B cell (primary cell): ENCODE results near the gene SLC35A5. TPM values are rescaled to one million over a fixed set of nuclear protein-coding genes. Genes with fewer than 3 reads are reported as not detected.

ENCODE experiments used
- ATAC-seq: fragments of 200-7000 bp; cut with Tn5 transposase; one replicate; pipeline ENCODE4 v1.10.0; 2021; ENCODE audit warnings: low read depth, mild to moderate bottlenecking, moderate number of reproducible peaks, moderate library complexity
- CTCF ChIA-PET: fragments of 350-600 bp; sonication (Branson Sonifier 250); formaldehyde crosslinking; loops from one replicate; lab custom pipeline; 2021; ENCODE audit warnings: antibody characterized with exemption, inconsistent platforms; lab: Charles Lee
- POLR2A ChIA-PET: fragments of 350-600 bp; sonication (Branson Sonifier 250); formaldehyde crosslinking; loops from one replicate; lab custom pipeline; 2021; ENCODE audit warnings: antibody characterized with exemption; lab: Charles Lee
- DNase-seq: peaks from one replicate; pipeline ENCODE4 v3.0.0; 2013
- H2AFZ ChIP-seq: 2 replicates; pipeline ENCODE4 v1.6.1; 2012; ENCODE audit warnings: mild to moderate bottlenecking, low read depth, low read length; ENCODE audit not compliant: insufficient read depth, poor library complexity, severe bottlenecking
- H3K27ac ChIP-seq, 2 donors: 1 replicate in 1 of 2; 2 replicates in 1 of 2; pipeline ENCODE4 v1.5.1; 2012 to 2013; ENCODE audit warnings: low read length in 2 of 2, mild to moderate bottlenecking in 2 of 2, moderate library complexity in 1 of 2
- H3K27me3 ChIP-seq, 4 experiments: fragments of 200-600 bp in 1 of 4; sonication (generic) in 1 of 4; replicated peaks in 1 of 4; 1 replicate in 2 of 4; 2 replicates in 2 of 4; pipeline versions ENCODE4 v1.6.1 to v1.7.0; 2013 to 2016; ENCODE audit warnings: low read length in 3 of 4, mild to moderate bottlenecking in 2 of 4, mixed read lengths in 1 of 4, moderate library complexity in 1 of 4; ENCODE audit not compliant: insufficient read depth in 4 of 4, control insufficient read depth in 3 of 4; ENCODE audit errors: control extremely low read depth in 1 of 4
- H3K36me3 ChIP-seq, 2 experiments: replicated peaks in 1 of 2; 1 replicate in 1 of 2; 2 replicates in 1 of 2; pipeline versions ENCODE4 v1.6.1 to v1.7.1; 2013; ENCODE audit warnings: low read length in 1 of 2; ENCODE audit not compliant: insufficient read depth in 2 of 2, control insufficient read depth in 1 of 2; ENCODE audit errors: control extremely low read depth in 1 of 2, extremely low read depth in 1 of 2
- H3K4me1 ChIP-seq, 2 donors: fragments of 200-600 bp in 1 of 2; sonication (generic) in 1 of 2; 1 replicate in 1 of 2; 2 replicates in 1 of 2; pipeline versions ENCODE4 v1.5.1 to v1.6.1; 2013 to 2017; ENCODE audit warnings: low read length in 2 of 2; ENCODE audit not compliant: control insufficient read depth in 2 of 2, insufficient read depth in 2 of 2
- H3K4me2 ChIP-seq: replicated peaks from 2 replicates; pipeline ENCODE3; 2012; ENCODE audit warnings: mild to moderate bottlenecking, low read depth, low read length; ENCODE audit not compliant: poor library complexity, severe bottlenecking
- H3K4me3 ChIP-seq, 5 experiments: fragments of 200-600 bp in 1 of 5; sonication (generic) in 1 of 5; 1 replicate in 3 of 5; 2 replicates in 2 of 5; pipeline versions ENCODE4 v1.5.1 to v1.7.0; 2011 to 2016; ENCODE audit warnings: low read length in 4 of 5, mild to moderate bottlenecking in 4 of 5, low read depth in 2 of 5, control low read depth in 1 of 5, moderate library complexity in 1 of 5; ENCODE audit not compliant: insufficient read depth in 1 of 5; ENCODE audit errors: control extremely low read depth in 1 of 5, extremely low read depth in 1 of 5
- H3K79me2 ChIP-seq: fragments of 200-600 bp; sonication (generic); one replicate; pipeline ENCODE4 v1.6.0; 2016; ENCODE audit warnings: low read length; ENCODE audit not compliant: control insufficient read depth, insufficient read depth
- H3K9ac ChIP-seq: fragments of 200-600 bp; sonication (generic); 2 replicates; pipeline ENCODE4 v1.6.1; 2017; ENCODE audit warnings: mild to moderate bottlenecking, low read length, moderate library complexity
- H3K9me3 ChIP-seq, 3 donors: one replicate each; pipeline versions ENCODE4 v1.6.1 to v1.7.1; 2013; ENCODE audit warnings: low read length in 2 of 3; ENCODE audit not compliant: control insufficient read depth in 2 of 3, insufficient read depth in 1 of 3; ENCODE audit errors: control extremely low read depth in 1 of 3
- H4K20me1 ChIP-seq: 2 replicates; pipeline ENCODE4 v1.6.0; 2012; ENCODE audit warnings: mild to moderate bottlenecking, low read length; ENCODE audit not compliant: insufficient read depth, control insufficient read depth, poor library complexity, severe bottlenecking
- H3K27ac Mint-ChIP-seq: one replicate; pipeline ENCODE4 v1.8.0; 2021; ENCODE audit warnings: mixed read lengths
- H3K27me3 Mint-ChIP-seq: one replicate; pipeline ENCODE4 v1.8.0; 2021; ENCODE audit warnings: mixed read lengths
- H3K4me1 Mint-ChIP-seq: one replicate; pipeline ENCODE4 v1.8.0; 2021; ENCODE audit warnings: mixed read lengths
- H3K4me3 Mint-ChIP-seq: one replicate; pipeline ENCODE4 v1.8.0; 2021; ENCODE audit warnings: mixed read lengths
- H3K9me3 Mint-ChIP-seq: one replicate; pipeline ENCODE4 v1.8.0; 2022; ENCODE audit warnings: mixed read lengths; ENCODE audit not compliant: insufficient read depth
- EZH2 ChIP-seq: IDR thresholded peaks from 2 replicates; pipeline ENCODE4 v1.6.1; 2012; ENCODE audit warnings: borderline replicate concordance, low read depth, mild to moderate bottlenecking, moderate library complexity, low read length; ENCODE audit not compliant: insufficient read depth, poor library complexity, severe bottlenecking
- WGBS: methylation state at CpG from one replicate; pipeline ENCODE4 v1.1.5; 2013; ENCODE audit warnings: missing lambda C conversion rate; ENCODE audit not compliant: insufficient coverage; 5-methylcytosine and 5-hydroxymethylcytosine counted together
- intact Hi-C: fragments of 100-400 bp; cut with micrococcal nuclease; formaldehyde crosslinking; loops from one replicate; pipeline ENCODE4 v1.10.0; 2022
- polyA plus RNA-seq: library from polyadenylated mRNA; depleted of rRNA; stranded (reverse); fragments of >200 nt; gene quantifications from 2 replicates; pipeline ENCODE4 v1.2.3, GENCODE V29; 2012
- total RNA-seq, 2 donors: library from RNA; stranded (reverse); fragments of 120-200 nt in 1 of 2; gene quantifications; 1 replicate in 1 of 2; 2 replicates in 1 of 2; pipeline versions ENCODE4 v1.2.3 to v1.2.4, GENCODE V29; 2013 to 2022
- TF ChIP-seq, protein P1 (sequence below): fragments of 200-600 bp; IDR thresholded peaks from one replicate; pipeline ENCODE4 v1.8.0; 2022; ENCODE audit warnings: antibody characterized with exemption, mild to moderate bottlenecking

The SLC35A5 gene
- total and polyA plus RNA-seq, 2 donors (not counting 1 experiment from before 2014, with no cell fraction given): 15.4 to 34.9 TPM

DNA sequence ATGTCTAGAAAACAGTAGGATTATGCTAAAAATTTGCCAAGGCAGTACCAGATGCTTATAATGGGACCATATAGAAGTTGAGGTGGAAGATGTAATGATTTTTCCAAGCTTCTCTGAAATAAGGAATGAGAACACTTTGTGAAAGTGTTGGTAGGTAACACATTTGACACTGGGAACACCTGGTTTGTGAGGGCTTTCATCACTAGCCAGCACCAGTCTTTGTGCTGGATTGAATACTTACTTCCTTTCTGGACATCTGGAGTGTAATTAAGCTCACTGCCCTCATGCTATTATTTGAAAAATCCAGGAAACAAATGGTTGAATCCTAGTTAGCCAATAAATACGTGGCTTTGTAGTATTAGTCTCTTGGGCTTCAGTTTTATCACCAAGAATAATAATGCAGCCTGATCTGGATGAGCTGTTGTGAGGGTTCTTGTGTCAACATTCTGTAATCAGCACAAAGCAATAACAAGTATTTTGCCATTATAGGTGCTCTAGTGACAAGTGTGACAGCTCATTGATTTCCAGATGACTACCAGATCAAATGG, 66.1 kb downstream of the SLC35A5 start:
- Mint-ChIP-seq H3K9me3 (no peaks in the 10 kb centered on the region), H3K27me3 (no peaks in the 10 kb centered on the region), H3K4me3 (no peak overlapping the region), H3K4me1 (no peaks in the 10 kb centered on the region), H3K27ac (no peak overlapping the region)
- Histone ChIP-seq H3K36me3 (no peaks in the 10 kb centered on the region), H3K4me2 (no peak overlapping the region), H3K9me3 (no peaks in the 10 kb centered on the region), H3K27ac (no peak overlapping the region), H4K20me1 (no peaks in the 10 kb centered on the region), H3K4me3 (no peak overlapping the region), H3K79me2 (no peaks in the 10 kb centered on the region), H3K9ac (no peak overlapping the region), H3K27me3 (no peaks in the 10 kb centered on the region), H3K4me1 (no peaks in the 10 kb centered on the region), H2AFZ (no peak overlapping the region)
- no peak for TF ChIP-seq EZH2
- TF ChIP-seq, protein P1, sequence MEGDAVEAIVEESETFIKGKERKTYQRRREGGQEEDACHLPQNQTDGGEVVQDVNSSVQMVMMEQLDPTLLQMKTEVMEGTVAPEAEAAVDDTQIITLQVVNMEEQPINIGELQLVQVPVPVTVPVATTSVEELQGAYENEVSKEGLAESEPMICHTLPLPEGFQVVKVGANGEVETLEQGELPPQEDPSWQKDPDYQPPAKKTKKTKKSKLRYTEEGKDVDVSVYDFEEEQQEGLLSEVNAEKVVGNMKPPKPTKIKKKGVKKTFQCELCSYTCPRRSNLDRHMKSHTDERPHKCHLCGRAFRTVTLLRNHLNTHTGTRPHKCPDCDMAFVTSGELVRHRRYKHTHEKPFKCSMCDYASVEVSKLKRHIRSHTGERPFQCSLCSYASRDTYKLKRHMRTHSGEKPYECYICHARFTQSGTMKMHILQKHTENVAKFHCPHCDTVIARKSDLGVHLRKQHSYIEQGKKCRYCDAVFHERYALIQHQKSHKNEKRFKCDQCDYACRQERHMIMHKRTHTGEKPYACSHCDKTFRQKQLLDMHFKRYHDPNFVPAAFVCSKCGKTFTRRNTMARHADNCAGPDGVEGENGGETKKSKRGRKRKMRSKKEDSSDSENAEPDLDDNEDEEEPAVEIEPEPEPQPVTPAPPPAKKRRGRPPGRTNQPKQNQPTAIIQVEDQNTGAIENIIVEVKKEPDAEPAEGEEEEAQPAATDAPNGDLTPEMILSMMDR: no peak
- ChIA-PET CTCF (interaction anchor here (1.0 to 1.2 kb wide), 2 partner anchors 10 to 15 kb away, joined by 4 read pairs; no protein-coding TSS in a partner anchor), POLR2A (no interaction called here)
- no peak for ATAC-seq
- no peak for DNase-seq
- intact Hi-C loops: no loop called here
- WGBS: no CpG with 5 or more reads among the region's 1 CpG

DNA sequence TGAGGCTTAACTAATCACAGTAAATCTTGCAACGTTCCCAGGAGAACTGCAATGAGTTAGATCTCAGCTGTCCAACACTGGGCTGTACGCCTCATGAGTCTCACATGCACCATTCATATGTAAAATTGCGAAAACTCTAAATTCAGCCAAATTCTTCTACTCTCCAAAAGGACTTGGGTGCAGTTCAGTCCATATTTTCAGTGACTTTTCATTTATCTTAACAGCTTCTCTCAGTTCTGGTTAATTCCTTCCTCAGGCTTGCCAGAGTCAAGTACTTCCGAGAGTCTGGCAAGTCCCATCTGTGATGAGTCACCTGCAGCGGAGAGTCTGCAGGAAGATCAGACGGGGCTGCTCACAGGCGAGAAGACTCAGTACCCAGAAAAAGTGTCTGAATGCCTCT, 67.6 kb downstream of the SLC35A5 start:
- Histone ChIP-seq H3K4me1 (no peaks in the 10 kb centered on the region), H4K20me1 (no peaks in the 10 kb centered on the region), H3K9me3 (no peaks in the 10 kb centered on the region), H3K9ac (no peak overlapping the region), H3K79me2 (no peaks in the 10 kb centered on the region), H3K27me3 (no peaks in the 10 kb centered on the region), H3K36me3 (no peaks in the 10 kb centered on the region), H2AFZ (no peak overlapping the region), H3K4me2 (no peak overlapping the region), H3K27ac (no peak overlapping the region), H3K4me3 (no peak overlapping the region)
- TF ChIP-seq EZH2: no peak
- TF ChIP-seq, protein P1: no peak
- Mint-ChIP-seq H3K4me3 (no peak overlapping the region), H3K27me3 (no peaks in the 10 kb centered on the region), H3K9me3 (no peaks in the 10 kb centered on the region), H3K27ac (no peak overlapping the region), H3K4me1 (no peaks in the 10 kb centered on the region)
- WGBS: 72% methylated on average over 7 of the region's 7 CpGs
- ChIA-PET CTCF (interaction anchor here (1.1 to 1.7 kb wide), 2 partner anchors 13 to 350 kb away, joined by 3 to 7 read pairs; no protein-coding TSS in a partner anchor), POLR2A (no interaction called here)
- intact Hi-C loops: no loop called here
- DNase-seq: no peak
- ATAC-seq: no peak
